Measurements from ENCODE around the gene ATF6. TPM values are rescaled to one million over a fixed set of nuclear protein-coding genes. Genes with fewer than 3 reads are reported as not detected.

Gene ATF6
- total and polyA plus RNA-seq, 2 donors (not counting 3 experiments of a cell fraction or from before 2014, with no cell fraction given) = 24.9 to 40.3 TPM

DNA sequence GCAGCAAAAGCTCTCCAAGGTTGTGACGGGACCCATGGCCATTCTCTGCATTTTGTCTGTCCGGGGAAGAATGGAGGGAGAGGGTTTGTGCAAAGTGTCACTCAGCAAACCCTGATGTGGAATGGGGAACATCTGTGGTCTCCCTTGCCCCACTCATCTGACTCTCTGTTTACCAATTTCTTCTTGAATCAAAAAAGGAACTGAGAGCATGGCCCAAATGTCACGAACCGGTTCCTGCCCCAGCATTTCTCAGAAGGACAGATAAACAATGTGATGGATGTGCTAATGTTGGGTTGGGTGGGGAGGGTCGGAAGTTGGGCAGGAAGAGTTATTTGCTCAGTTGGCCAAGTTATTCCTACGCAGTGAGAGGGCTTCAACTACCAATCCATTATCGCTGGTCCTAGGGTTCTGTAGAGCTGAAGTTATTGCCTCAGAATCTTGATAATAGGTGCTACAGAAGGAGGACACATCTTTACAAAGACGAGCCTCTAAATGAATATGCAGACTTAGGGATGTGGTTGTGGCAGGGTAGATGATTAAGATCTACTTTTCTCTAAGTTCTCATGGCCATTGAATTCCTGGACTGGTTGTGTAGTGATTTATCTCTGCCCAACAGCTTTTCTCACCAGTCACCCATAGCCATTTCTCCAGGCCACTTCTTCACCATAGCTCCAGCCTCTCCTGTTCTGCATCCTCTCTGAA is 26.1 kb upstream of the ATF6 start:
- dilution Hi-C loops (cut with MboI; ENCODE audit: extremely low pct_ligation_motif_present, low sequenced_read_pairs) = no loop called here
- ChIA-PET CTCF (interaction anchor here (0.6 to 7.5 kb wide), 11 partner anchors 9 to 297 kb away, joined by 3 to 102 read pairs (median 12); partner anchors contain the start of genes DUSP12 and FCRLA), POLR2A (interaction anchor here (0.5 kb wide), 1 partner anchor 209 kb away, joined by 5 read pairs; no protein-coding TSS in a partner anchor)
- no peak overlapping the region for H2AFZ ChIP-seq (ENCODE audit: low read depth, low read length)
- no peaks in the 10 kb centered on the region for H4K20me1 ChIP-seq (replicated peaks; ENCODE audit: control insufficient read depth, extremely low read depth, insufficient read depth, low read length)
- FAIRE-seq (no peak), DNase-seq (ENCODE audit: low read depth, low spot score) (no peak)
- H3K9me1 ChIP-seq (replicated peaks; ENCODE audit: control insufficient read depth, extremely low read depth, insufficient read depth, low read length) = no peaks in the 10 kb centered on the region
- H3K27me3 ChIP-seq (ENCODE audit: control insufficient read depth in 2 of 2, insufficient read depth in 2 of 2, low read length in 2 of 2) = no peaks in the 10 kb centered on the region
- no peaks in the 10 kb centered on the region for H3K79me2 ChIP-seq (ENCODE audit: control insufficient read depth, insufficient read depth, low read length)
- H3K4me2 ChIP-seq (ENCODE audit: insufficient read depth, low read length) = no peak overlapping the region
- intact Hi-C loops (cut with micrococcal nuclease) = loop anchor here (10.0 kb wide), 1 partner anchor 175 kb away; no protein-coding TSS in a partner anchor
- BruUV-seq (replicated peaks) = no TSS peak
- no peaks in the 10 kb centered on the region for H3K9me3 ChIP-seq (replicated peaks; ENCODE audit: control insufficient read depth, insufficient read depth, low read length)
- no peak overlapping the region for H3K9ac ChIP-seq (replicated peaks; ENCODE audit: extremely low read depth, insufficient read depth, low read length)
- no peak overlapping the region for H3K4me3 ChIP-seq (replicated peaks in 1 of 3; ENCODE audit: insufficient read depth in 1 of 3, low read depth in 1 of 3, low read length in 3 of 3)
- TF ChIP-seq EZH2 (IDR thresholded peaks at IDR 0.05; ENCODE audit: borderline replicate concordance, low read depth, low read length, severe bottlenecking) (no peak), POLR2AphosphoS5 (IDR thresholded peaks at IDR 0.05; ENCODE audit: insufficient read depth, low read depth, low read length) (no peak), MYC (IDR thresholded peaks at IDR 0.05; ENCODE audit: low read depth, low read length) (no peak), FOS (IDR thresholded peaks at IDR 0.05; ENCODE audit: borderline replicate concordance, insufficient read depth, low read length) (no peak), JUN (IDR thresholded peaks at IDR 0.05; ENCODE audit: borderline replicate concordance, insufficient read depth, insufficient read length, low read depth) (no peak), GATA2 (IDR thresholded peaks at IDR 0.05; ENCODE audit: insufficient read depth, insufficient read length, low read depth, low read length) (no peak), POLR2A (IDR thresholded peaks at IDR 0.05; ENCODE audit: low read depth, low read length) (no peak)
- TF ChIP-seq, protein P1, sequence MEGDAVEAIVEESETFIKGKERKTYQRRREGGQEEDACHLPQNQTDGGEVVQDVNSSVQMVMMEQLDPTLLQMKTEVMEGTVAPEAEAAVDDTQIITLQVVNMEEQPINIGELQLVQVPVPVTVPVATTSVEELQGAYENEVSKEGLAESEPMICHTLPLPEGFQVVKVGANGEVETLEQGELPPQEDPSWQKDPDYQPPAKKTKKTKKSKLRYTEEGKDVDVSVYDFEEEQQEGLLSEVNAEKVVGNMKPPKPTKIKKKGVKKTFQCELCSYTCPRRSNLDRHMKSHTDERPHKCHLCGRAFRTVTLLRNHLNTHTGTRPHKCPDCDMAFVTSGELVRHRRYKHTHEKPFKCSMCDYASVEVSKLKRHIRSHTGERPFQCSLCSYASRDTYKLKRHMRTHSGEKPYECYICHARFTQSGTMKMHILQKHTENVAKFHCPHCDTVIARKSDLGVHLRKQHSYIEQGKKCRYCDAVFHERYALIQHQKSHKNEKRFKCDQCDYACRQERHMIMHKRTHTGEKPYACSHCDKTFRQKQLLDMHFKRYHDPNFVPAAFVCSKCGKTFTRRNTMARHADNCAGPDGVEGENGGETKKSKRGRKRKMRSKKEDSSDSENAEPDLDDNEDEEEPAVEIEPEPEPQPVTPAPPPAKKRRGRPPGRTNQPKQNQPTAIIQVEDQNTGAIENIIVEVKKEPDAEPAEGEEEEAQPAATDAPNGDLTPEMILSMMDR (IDR thresholded peaks at IDR 0.05; ENCODE audit: extremely low read depth in 1 of 2, insufficient read depth in 1 of 2, low read depth in 1 of 2, low read length in 2 of 2) = no peak
- H3K36me3 ChIP-seq (ENCODE audit: control insufficient read depth in 2 of 2, extremely low read depth in 1 of 2, insufficient read depth in 2 of 2, low read length in 2 of 2) = no peaks in the 10 kb centered on the region
- no peak overlapping the region for H3K27ac ChIP-seq (ENCODE audit: insufficient read depth, low read depth, low read length)
- peaks cover 3% of the 10 kb centered on the region for H3K4me1 ChIP-seq (ENCODE audit: control insufficient read depth, extremely low read depth, insufficient read depth, low read length)

All from endothelial cell of umbilical vein (primary cell).